Endometrial microvascular endothelial cells (primary cell): ENCODE measurements around the gene CASZ1. TPM values are rescaled to one million over a fixed set of nuclear protein-coding genes. Genes with fewer than 3 reads are reported as not detected.

Experiments
- in situ Hi-C: cut with HindIII; loops from 2 replicates; pipeline ENCODE4 v1.10.0; 2017; ENCODE audit warnings: low sequenced_read_pairs, low pct_unique_long_range_greater_than_20kb; ENCODE audit errors: inconsistent ontology term
- total RNA-seq: library from RNA; depleted of rRNA; stranded (reverse); fragments of >200 nt; gene quantifications from one replicate; pipeline ENCODE4 v1.2.3, GENCODE V29; 2015; ENCODE audit errors: inconsistent ontology term

CASZ1 gene, protein sequence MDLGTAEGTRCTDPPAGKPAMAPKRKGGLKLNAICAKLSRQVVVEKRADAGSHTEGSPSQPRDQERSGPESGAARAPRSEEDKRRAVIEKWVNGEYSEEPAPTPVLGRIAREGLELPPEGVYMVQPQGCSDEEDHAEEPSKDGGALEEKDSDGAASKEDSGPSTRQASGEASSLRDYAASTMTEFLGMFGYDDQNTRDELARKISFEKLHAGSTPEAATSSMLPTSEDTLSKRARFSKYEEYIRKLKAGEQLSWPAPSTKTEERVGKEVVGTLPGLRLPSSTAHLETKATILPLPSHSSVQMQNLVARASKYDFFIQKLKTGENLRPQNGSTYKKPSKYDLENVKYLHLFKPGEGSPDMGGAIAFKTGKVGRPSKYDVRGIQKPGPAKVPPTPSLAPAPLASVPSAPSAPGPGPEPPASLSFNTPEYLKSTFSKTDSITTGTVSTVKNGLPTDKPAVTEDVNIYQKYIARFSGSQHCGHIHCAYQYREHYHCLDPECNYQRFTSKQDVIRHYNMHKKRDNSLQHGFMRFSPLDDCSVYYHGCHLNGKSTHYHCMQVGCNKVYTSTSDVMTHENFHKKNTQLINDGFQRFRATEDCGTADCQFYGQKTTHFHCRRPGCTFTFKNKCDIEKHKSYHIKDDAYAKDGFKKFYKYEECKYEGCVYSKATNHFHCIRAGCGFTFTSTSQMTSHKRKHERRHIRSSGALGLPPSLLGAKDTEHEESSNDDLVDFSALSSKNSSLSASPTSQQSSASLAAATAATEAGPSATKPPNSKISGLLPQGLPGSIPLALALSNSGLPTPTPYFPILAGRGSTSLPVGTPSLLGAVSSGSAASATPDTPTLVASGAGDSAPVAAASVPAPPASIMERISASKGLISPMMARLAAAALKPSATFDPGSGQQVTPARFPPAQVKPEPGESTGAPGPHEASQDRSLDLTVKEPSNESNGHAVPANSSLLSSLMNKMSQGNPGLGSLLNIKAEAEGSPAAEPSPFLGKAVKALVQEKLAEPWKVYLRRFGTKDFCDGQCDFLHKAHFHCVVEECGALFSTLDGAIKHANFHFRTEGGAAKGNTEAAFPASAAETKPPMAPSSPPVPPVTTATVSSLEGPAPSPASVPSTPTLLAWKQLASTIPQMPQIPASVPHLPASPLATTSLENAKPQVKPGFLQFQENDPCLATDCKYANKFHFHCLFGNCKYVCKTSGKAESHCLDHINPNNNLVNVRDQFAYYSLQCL (N-terminal part only)
- 8.5 TPM for total RNA-seq

DNA sequence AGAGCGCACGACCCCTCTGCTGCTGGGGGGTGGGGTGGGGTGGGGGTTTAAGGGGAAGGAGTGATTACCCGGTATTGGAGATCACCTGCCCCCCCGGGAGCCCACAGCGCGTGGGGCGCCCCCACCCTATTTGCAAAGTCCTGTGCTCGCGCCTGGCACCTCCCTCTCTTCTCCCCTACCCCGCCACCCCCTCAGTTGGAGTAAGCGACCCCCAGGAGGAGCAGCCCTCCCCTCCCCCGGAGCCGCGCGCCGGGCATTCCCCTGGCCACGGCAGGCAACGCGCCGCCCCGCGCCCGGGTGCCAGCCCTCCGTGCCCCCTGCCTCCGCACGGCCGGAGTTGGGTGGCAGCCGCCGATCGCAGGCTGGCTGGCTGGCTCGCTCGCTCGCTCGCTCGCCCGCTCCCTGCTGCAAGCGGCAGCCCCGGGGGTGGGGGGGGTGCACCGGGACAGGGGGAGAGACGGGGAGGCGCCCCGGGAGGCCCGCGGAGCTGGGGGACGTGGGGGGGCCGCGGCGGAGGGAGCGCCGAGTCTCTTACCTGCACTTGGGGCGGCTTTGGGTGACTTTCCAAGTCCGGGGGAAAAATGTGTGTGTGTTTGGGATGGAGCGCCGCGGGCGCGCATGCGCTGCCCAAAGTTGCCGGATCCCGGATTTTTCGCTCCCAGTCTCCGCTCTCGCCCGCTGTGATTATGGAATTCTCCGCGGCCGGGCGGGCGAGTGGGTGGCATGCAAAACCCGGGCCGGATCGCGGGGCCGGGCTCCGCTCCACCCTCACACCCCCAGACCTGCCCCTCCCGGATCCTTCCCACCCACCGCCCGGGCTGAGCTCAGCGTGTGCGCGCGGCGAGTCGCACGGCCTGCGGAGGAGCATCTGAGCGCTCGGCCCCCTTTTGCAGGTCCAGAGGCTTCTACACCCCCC lies at the start of gene CASZ1:
TSS of gene CASZ1 (minus strand) at position 618 of the 916 bp plus-strand sequence. CDS start 102,757 bp downstream, outside the sequence.
- in situ Hi-C loops: no loop called here

DNA sequence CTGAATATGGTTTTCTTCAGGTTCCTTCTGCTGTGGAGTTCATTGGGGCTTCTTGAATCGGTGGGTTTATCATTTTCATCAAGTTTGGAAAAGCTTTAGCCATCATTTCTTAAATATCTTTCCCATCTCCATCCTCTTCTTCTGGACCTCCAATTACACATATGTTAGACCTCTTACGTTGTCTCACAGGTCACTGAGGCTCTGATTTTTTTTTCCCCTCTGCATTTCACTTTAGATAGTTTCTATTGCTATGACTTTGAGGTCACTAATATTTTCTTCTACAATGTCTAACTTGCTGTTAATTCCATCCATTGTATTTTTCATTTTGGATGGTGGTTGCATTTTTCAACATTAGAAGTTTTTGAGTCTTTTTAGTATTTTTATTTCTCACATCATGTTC lies 47.3 kb upstream of the CASZ1 start:
- in situ Hi-C loops: no loop called here

DNA sequence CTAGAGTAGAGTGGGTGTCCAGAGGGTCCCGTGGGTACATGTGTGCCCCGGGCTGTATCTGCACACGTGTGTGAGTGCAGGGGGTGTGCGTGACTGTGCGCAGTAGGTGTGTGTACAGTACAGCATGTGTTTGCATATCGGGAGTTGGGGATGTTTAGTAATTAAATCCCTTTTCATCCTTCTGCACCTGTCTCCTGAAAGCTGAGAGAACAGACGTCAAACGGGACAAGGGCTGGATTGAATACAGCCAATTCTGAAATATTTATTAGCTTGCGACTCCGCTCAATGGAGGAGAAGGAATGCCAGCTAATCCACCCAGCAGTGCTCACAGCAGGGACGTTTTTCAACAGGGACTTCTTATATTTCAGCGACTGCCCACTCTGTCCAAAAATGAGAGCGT lies 44.7 kb upstream of the CASZ1 start:
- in situ Hi-C loops: no loop called here

DNA sequence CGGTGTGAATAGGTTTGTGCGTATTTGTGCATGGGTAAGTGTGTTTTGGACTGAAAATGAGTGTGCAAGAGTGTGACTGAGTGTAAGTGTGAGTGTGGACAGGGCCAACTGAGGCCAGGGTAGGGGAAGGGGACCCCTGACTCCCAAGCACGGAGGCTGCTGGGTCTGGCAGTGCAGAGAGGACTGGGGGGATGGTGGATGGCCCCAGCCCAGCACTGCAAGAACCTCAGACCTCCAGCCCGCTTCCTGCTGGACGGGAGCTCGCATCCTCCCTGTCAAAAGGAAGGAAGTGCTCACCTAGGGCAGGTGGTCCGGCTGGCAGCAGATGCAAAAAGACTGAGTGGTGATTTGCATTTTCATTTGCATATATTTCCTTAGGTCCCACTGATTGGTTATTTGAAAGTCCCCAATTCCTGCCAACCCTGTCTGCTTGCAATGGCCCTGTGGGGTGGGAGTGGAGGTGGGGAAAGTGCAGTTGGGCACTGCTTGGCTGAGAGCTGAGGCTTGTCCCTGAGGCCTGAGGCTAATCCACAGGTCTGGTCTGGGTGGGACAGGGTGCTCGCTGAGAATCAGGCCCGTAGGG lies 42.8 kb upstream of the CASZ1 start:
- in situ Hi-C loops: no loop called here

DNA sequence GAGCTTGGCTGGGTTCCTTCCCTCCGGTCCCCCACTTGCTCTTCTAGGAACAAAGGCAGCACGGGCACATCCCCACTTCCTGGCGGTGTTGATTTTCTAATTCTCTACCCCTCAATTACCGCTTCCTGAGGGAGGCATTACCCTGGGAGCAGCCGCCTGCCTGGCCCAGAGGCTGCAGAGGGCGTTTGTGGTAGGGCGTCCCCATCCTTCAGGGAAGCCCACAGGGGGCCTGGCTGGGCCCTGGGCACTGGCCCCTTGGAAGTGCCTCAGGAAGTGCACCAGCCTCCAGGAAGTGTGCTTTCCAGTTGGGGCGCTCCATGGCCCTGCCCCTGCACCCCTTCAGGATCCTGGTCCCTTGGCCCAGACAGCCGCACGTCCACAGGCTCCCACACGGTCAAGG lies 42.1 kb upstream of the CASZ1 start:
- in situ Hi-C loops: no loop called here

DNA sequence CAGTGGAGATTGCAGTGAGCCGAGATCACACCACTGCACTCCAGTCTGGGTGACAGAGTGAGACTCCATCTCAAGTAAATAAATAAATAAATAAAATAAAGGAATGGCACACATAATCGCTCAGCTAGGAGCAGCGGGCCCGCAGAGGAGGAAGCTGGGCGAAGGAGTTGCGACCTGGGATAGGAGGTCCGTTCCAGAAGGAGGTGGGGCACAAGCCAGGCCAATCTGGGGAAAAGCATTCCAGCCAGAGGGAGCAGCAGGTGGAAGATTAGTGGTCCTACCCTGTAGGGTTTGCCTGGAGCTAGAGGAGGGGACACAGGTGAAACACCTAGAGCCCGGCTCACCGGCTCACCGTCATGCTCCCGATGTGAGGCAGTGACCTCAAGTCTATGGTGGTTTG lies 40.3 kb upstream of the CASZ1 start:
- in situ Hi-C loops: no loop called here

DNA sequence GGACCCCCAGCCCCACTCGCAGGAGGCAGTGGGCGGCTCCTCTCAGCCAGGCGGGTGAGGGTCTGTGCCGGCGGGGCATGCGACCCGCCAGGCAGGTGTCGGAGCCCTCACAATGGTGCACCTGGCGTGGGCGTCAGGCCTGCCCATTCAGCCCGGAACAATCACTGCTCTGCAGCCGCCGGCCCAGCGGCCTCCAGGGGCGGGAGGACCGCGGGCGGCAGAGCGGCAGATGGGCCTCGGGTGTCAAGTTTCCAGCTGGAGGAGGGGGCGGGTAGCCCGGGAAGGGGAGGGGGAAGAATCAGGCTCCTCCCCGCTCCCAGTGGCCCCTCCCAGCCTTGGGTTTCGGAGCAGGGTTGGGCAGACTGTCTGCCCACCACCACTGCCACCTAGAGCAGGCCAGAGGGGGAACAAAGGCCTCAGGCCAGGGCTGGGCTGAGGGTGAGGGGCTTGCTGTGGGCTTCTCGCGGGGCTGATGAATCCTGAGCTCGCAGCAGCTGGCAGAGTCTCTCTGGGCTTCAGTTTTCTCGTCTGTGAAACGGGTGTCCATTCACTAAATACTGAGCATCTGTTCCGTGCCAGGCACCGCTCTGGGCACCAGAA lies 39.5 kb upstream of the CASZ1 start:
- in situ Hi-C loops: no loop called here

DNA sequence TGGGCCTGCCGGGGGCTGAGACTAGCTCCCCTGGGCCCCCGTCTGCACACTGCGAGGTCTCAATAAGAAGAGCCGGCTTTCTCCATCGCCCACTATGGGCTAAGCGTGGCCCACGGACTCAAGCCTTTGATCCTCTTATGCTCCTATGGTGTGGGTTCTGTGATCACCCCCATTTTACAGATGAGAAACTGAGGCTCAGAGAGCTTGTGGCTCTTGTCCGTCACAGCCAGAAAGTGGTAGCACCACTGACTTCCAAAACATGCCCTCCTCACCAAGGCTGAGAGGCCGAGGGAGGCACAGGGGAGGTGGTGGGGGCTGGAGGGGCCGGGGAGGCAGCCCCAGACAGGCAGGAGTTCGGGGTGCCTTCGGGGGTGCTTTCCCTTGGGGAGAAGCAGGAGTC lies 39.0 kb upstream of the CASZ1 start:
- in situ Hi-C loops: no loop called here

DNA sequence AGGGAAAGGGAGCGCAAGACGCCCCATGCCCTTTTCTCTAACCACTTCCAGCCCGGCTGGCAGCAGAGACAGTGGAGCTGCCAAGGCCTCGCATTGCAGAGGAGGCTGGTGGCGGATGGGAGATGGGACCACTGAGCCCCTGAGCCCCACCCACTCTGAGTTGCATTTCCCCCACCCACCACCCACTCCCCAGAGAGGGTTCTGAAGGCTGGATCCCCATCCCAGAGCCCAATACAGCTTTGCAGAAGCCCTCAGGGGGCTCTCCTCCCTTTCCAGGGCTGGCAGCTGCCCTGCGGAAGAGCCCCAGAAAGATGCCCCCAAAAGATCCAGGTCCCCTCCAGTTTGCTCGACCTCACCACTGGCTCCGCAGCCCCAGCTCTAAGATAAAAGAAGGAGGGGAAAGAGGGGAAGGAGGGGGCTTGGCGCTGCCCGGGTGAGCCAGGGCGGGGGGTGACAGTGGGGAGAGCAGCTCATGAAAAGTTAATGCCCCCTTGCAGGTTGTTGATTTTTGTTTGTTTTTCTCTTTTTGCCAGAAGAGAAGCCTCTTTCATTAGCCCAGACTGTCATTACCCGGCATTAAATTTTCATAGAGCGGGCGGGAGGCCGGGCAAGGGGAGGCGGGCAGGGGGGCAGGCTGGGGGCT lies 38.4 kb upstream of the CASZ1 start:
- in situ Hi-C loops: no loop called here

DNA sequence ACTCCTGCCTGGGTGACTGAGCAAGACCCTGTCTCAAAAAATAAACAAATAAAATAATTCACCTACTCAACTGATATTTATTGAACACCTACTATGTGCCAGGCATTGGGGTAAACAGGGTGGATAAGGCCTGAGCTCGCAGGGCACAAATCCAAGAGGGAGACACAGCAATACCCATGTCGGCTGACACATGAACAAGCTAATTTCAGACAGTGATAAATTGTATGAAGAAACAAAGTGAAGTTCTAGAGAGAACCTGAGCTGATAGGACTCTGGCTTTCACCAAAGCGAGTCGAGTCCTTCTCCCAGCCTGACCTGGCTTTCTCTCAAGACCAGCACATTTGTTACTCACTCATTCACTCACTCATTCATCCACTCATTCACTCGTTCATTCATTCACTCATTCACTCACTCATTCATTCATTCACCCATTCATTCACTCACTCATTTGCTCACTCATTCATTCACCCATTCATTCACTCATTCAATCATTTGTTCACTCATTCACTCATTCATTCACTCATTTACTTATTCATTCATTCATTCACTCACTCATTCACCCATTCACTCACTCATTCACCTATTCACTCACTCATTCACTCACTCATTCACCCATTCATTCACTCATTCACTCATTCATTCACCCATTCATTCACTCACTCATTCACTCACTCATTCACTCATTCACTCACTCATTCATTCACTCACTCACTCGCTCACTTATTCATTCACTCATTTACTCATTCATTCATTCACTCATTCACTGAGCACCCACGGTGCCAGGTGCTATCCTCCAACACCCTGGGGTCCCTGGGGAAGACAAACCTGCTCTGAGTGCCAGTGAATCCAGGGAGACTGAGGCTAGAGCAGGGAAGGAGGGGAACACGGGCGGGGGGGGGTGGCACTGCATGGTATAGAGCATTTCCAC lies 37.4 kb upstream of the CASZ1 start:
- in situ Hi-C loops: no loop called here

DNA sequence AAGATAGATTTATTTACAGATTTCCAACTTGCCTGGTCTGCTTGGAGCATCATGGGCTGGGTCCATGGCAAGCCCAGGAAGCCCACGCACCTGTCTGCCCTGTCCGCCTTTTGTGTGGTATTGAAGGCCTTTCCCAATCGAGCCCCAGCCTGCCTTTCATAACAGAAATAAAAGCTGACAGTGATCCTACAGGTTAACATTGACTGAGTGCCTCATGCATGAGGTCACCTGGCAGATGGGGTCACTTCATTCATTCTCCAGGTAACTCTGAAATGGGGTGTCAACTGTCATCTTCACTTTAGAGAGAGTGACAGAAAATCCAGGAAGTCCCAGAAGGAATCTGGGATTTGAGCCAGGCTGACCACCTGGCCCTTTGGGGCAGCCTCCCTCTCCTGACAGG lies 36.3 kb upstream of the CASZ1 start:
- in situ Hi-C loops: no loop called here

DNA sequence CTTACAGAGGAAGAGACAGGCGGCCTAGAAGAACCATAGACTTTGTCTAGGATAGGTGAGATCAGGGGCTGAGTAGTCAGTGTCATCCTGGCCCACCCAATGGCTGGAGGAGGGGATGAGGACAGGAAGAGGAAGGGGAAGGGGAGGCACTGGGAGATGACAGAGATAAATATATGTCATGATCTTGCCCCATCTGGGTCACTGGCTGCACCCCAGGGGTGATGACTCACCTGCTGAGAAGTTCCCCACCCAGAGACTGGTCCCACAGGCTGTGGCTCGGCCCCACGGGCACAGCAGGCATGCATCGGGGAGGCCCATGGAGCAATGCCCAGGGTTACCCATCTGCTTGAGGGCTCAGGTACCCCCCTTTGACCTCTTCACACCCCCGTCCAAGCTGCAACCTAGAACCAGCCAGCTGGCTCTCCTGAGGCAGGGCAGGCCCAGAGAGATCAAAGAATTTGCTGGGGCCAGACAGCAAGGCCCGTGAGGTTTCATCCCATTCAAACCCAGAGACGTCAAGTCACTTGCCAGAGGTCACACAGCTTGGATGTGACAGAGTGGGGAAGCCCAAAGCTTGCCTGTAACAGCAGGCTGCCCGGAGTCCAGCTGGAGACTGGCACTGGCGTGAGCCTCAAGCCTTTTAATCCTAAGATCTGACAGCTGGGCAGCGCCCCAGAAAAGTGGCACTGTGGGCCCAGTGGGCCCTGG lies 34.7 kb upstream of the CASZ1 start:
- in situ Hi-C loops: no loop called here

DNA sequence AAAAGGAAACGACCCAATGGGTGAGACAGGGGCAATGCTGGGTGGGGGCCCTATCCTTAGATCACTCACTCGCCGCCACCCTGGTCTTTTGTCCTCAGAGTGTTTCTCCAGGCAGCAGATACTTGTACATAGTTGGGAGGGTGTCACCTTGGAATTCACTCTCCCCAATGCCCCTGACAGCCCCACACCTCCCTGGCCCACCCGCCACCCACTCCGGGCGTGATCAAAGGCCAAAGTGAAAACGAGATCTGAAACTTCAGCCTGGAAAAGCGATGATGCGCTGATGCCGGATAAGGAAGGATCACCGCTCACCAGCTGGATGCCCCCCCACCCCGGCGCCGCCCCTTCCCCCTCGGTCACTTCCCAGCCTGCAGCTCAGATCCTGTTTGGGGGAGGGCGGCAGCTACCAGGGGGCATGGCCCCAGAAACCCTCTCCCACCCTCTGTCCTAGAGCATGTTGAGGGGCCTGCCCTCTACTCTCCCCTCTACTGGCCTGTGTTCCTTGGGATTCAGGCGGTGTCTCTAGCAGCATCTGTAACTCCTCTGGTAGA lies 33.6 kb upstream of the CASZ1 start:
- in situ Hi-C loops: no loop called here

DNA sequence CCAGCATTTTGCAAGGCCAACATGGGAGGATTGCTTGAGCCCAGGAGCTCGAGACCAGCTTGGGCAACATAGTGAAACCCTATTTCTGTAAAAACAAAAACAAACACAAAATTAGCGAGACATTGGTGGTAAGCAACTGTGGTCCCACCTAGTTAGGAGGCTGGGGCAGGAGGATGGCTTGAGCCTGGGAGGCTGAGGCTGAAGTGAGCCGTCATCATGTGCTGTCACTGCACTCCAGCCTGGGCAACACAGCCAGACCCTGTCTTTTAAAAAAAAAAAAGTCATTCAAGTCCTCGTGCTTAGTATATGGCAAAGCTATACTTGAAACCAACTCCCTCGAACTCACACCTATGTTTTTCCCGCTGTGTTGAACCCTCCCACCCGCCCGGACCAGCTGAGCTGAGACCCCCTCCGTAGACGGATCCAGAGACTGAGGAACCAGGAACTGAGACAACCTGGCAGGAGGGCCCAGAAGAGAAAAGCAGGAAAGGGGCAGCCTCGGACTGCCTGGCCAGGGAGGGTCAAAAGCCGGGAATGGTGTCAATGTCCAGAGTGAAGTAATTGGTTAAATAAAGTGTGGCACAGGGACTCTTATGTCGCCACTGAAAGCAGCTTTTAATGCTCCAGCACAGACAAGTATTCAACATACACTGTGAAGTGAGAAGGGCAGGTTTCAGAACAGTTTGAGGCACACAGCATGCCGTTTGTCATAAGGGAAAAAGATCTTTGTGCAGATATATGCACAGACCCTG lies 32.8 kb upstream of the CASZ1 start:
- in situ Hi-C loops: no loop called here
